Liver (tissue), 9 donors: ENCODE results near the gene SELENOO. TPM values are rescaled to one million over a fixed set of nuclear protein-coding genes. Genes with fewer than 3 reads are reported as not detected.

ENCODE experiments used
- DNase-seq: peaks from one replicate; pipeline ENCODE4 v3.0.0-alpha.2; 2017; ENCODE audit warnings: low spot score
- H3K27ac ChIP-seq, 2 donors: one replicate each; pipeline ENCODE4 v1.7.0; 2013; ENCODE audit warnings: inconsistent platforms in 2 of 2, low read length in 2 of 2, control low read depth in 1 of 2, low read depth in 1 of 2, mild to moderate bottlenecking in 1 of 2
- H3K27me3 ChIP-seq, 4 donors: one replicate each; pipeline versions ENCODE4 v1.6.1 to v1.7.0; 2013; ENCODE audit warnings: low read length in 3 of 4, inconsistent platforms in 1 of 4, mild to moderate bottlenecking in 1 of 4, moderate library complexity in 1 of 4; ENCODE audit not compliant: control insufficient read depth in 4 of 4, insufficient read depth in 4 of 4
- H3K36me3 ChIP-seq, 4 donors: one replicate each; pipeline versions ENCODE4 v1.6.1 to v1.7.0; 2013; ENCODE audit warnings: low read length in 3 of 4, mild to moderate bottlenecking in 3 of 4, low read depth in 1 of 4, moderate library complexity in 1 of 4; ENCODE audit not compliant: control insufficient read depth in 4 of 4, insufficient read depth in 3 of 4
- H3K4me1 ChIP-seq, 4 donors: one replicate each; pipeline versions ENCODE4 v1.6.1 to v1.7.0; 2013; ENCODE audit warnings: low read length in 3 of 4, mild to moderate bottlenecking in 3 of 4, moderate library complexity in 1 of 4; ENCODE audit not compliant: control insufficient read depth in 4 of 4, insufficient read depth in 4 of 4
- H3K4me3 ChIP-seq, 3 donors: one replicate each; pipeline versions ENCODE4 v1.6.1 to v1.7.0; 2013; ENCODE audit warnings: low read length in 3 of 3, control low read depth in 1 of 3, low read depth in 1 of 3, mild to moderate bottlenecking in 1 of 3
- H3K9ac ChIP-seq, 2 donors: one replicate each; pipeline ENCODE4 v1.7.0; 2013; ENCODE audit warnings: low read length in 2 of 2, mild to moderate bottlenecking in 2 of 2, moderate library complexity in 2 of 2, control low read depth in 1 of 2, low read depth in 1 of 2
- H3K9me3 ChIP-seq, 4 donors: one replicate each; pipeline versions ENCODE4 v1.6.1 to v1.7.0; 2013; ENCODE audit warnings: low read length in 3 of 4; ENCODE audit not compliant: control insufficient read depth in 4 of 4
- EGR1 ChIP-seq, 2 donors: IDR thresholded peaks; 2 replicates each; pipeline ENCODE4 v1.6.1; 2016 to 2018; ENCODE audit warnings: antibody characterized with exemption in 2 of 2, low read depth in 2 of 2
- FOXA1 ChIP-seq: IDR thresholded peaks from 2 replicates; pipeline ENCODE4 v1.6.1; 2016; ENCODE audit warnings: antibody characterized with exemption
- FOXA2 ChIP-seq: IDR thresholded peaks from 2 replicates; pipeline ENCODE4 v1.6.1; 2016; ENCODE audit warnings: antibody characterized with exemption
- GABPA ChIP-seq, 2 donors: IDR thresholded peaks in 1 of 2; conservative IDR thresholded peaks in 1 of 2; 2 replicates each; pipeline ENCODE4 v1.6.1; 2016; ENCODE audit warnings: antibody characterized with exemption in 2 of 2, mild to moderate bottlenecking in 1 of 2, moderate library complexity in 1 of 2
- HNF4A ChIP-seq, 2 donors: conservative IDR thresholded peaks; 2 replicates each; pipeline ENCODE4 v1.6.1; 2016; ENCODE audit warnings: antibody characterized with exemption in 2 of 2, mild to moderate bottlenecking in 2 of 2
- HNF4G ChIP-seq: IDR thresholded peaks from 2 replicates; pipeline ENCODE4 v1.6.1; 2016; ENCODE audit warnings: antibody characterized with exemption
- NR2F2 ChIP-seq: IDR thresholded peaks from 2 replicates; pipeline ENCODE4 v1.6.1; 2016; ENCODE audit warnings: antibody characterized with exemption
- RXRA ChIP-seq, 2 donors: IDR thresholded peaks; 2 replicates each; pipeline ENCODE4 v1.6.1; 2017 to 2018; ENCODE audit warnings: antibody characterized with exemption in 2 of 2, mild to moderate bottlenecking in 1 of 2
- TAF1 ChIP-seq: conservative IDR thresholded peaks from 2 replicates; pipeline ENCODE4 v1.6.1; 2016; ENCODE audit warnings: antibody characterized with exemption, mild to moderate bottlenecking
- YY1 ChIP-seq: IDR thresholded peaks from 2 replicates; pipeline ENCODE4 v1.6.1; 2016; ENCODE audit warnings: antibody characterized with exemption, mild to moderate bottlenecking
- WGBS: extraction: QIAGEN DNeasy Blood & Tissue Kit; methylation state at CpG from one replicate; pipeline ENCODE4 v1.1.7; 2013; 5-methylcytosine and 5-hydroxymethylcytosine counted together
- polyA plus RNA-seq, 2 donors: library from polyadenylated mRNA; stranded (reverse) in 1 of 2; unstranded in 1 of 2; fragments of 200-250 nt in 1 of 2; fragments of >200 nt in 1 of 2; fragmentation: Nextera tagmentation in 1 of 2; extraction: Ambion mirVana in 1 of 2; gene quantifications; one replicate each; pipeline versions ENCODE4 v1.2.1 to v1.2.3, GENCODE V29; 2013 to 2015
- total RNA-seq, 2 donors: library from RNA; depleted of rRNA; stranded (reverse); fragments of >200 nt; gene quantifications; one replicate each; pipeline ENCODE4 v1.2.3, GENCODE V29; 2014
- TF ChIP-seq, protein P1 (sequence below): IDR thresholded peaks from 2 replicates; pipeline ENCODE4 v1.6.1; 2016; ENCODE audit warnings: antibody characterized with exemption
- TF ChIP-seq, protein P2 (sequence below): IDR thresholded peaks from 2 replicates; pipeline ENCODE4 v1.6.1; 2016; ENCODE audit warnings: antibody characterized with exemption, mild to moderate bottlenecking
- TF ChIP-seq, protein P3 (sequence below): IDR thresholded peaks from 2 replicates; pipeline ENCODE4 v1.6.1; 2016; ENCODE audit warnings: antibody characterized with exemption
- TF ChIP-seq, protein P4 (sequence below): IDR thresholded peaks from 2 replicates; pipeline ENCODE4 v1.6.1; 2016; ENCODE audit warnings: antibody characterized with exemption
- TF ChIP-seq, protein P5 (sequence below): fragments of 150-350 bp; IDR thresholded peaks from 2 replicates; pipeline ENCODE4 v1.5.1; 2017; ENCODE audit warnings: improper control_type of control experiment, low read depth, low read length; ENCODE audit not compliant: missing input control
- donor health status: healthy.
- donor health status: healthy.
- donor health status: healthy.
- donor health status: healthy.
- donor health status: healthy.

SELENOO gene
- total and polyA plus RNA-seq, 4 donors = 16.4 to 59.2 (median 42.2) TPM

DNA sequence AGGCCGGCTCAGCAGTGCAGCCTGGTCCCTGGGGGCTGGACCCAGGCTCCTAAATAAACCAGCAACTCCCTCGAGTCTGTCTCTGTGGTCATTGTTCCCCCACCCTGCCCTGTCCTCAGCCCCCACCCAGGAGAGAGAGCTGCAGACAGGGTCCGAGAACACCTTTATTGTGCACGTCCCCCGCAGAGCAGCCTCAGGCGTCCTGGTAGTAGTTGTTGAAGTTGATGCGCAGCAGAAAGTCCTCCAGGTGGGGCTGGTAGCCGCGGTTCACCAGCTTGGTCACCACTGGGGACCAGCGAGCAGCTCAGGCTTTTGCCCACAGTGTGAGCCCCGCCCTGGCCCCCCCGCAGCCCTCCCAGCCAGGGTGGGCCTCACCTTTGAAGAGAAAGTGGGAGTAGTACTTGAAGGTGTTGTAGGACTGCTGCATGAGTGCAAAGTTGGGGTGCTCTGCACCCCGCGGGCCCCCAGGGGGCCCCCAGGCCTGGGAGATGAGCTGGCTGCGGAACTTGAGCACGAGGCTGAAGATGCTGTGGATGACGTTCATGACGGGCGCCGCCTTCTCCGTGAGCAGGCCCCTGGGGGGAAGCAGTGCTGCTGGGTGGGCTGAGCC lies 16.8 kb downstream of the SELENOO start:
- no peak overlapping the region for H3K9ac ChIP-seq
- DNase-seq = no peak
- no peak overlapping the region for H3K4me3 ChIP-seq
- H3K27me3 ChIP-seq = no peaks in the 10 kb centered on the region
- TF ChIP-seq, protein P1, sequence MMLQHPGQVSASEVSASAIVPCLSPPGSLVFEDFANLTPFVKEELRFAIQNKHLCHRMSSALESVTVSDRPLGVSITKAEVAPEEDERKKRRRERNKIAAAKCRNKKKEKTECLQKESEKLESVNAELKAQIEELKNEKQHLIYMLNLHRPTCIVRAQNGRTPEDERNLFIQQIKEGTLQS = no peak
- TF ChIP-seq RXRA (IDR thresholded peaks at IDR 0.05) = no peak
- no peak for TF ChIP-seq FOXA1
- no peak for TF ChIP-seq TAF1
- TF ChIP-seq HNF4G = no peak
- TF ChIP-seq, protein P2, sequence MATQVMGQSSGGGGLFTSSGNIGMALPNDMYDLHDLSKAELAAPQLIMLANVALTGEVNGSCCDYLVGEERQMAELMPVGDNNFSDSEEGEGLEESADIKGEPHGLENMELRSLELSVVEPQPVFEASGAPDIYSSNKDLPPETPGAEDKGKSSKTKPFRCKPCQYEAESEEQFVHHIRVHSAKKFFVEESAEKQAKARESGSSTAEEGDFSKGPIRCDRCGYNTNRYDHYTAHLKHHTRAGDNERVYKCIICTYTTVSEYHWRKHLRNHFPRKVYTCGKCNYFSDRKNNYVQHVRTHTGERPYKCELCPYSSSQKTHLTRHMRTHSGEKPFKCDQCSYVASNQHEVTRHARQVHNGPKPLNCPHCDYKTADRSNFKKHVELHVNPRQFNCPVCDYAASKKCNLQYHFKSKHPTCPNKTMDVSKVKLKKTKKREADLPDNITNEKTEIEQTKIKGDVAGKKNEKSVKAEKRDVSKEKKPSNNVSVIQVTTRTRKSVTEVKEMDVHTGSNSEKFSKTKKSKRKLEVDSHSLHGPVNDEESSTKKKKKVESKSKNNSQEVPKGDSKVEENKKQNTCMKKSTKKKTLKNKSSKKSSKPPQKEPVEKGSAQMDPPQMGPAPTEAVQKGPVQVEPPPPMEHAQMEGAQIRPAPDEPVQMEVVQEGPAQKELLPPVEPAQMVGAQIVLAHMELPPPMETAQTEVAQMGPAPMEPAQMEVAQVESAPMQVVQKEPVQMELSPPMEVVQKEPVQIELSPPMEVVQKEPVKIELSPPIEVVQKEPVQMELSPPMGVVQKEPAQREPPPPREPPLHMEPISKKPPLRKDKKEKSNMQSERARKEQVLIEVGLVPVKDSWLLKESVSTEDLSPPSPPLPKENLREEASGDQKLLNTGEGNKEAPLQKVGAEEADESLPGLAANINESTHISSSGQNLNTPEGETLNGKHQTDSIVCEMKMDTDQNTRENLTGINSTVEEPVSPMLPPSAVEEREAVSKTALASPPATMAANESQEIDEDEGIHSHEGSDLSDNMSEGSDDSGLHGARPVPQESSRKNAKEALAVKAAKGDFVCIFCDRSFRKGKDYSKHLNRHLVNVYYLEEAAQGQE = no peak
- no peak for TF ChIP-seq YY1
- TF ChIP-seq HNF4A (conservative IDR thresholded peaks at IDR 0.05) = no peak
- no peaks in the 10 kb centered on the region for H3K9me3 ChIP-seq
- no peak overlapping the region for H3K27ac ChIP-seq
- 87% methylated on average over 21 of the region's 21 CpGs for WGBS
- H3K36me3 ChIP-seq = peaks cover 36 to 76% (median 46%) of the 10 kb centered on the region in 4 donors
- peaks cover 5 to 19% (median 12%) of the 10 kb centered on the region in 4 donors for H3K4me1 ChIP-seq

DNA sequence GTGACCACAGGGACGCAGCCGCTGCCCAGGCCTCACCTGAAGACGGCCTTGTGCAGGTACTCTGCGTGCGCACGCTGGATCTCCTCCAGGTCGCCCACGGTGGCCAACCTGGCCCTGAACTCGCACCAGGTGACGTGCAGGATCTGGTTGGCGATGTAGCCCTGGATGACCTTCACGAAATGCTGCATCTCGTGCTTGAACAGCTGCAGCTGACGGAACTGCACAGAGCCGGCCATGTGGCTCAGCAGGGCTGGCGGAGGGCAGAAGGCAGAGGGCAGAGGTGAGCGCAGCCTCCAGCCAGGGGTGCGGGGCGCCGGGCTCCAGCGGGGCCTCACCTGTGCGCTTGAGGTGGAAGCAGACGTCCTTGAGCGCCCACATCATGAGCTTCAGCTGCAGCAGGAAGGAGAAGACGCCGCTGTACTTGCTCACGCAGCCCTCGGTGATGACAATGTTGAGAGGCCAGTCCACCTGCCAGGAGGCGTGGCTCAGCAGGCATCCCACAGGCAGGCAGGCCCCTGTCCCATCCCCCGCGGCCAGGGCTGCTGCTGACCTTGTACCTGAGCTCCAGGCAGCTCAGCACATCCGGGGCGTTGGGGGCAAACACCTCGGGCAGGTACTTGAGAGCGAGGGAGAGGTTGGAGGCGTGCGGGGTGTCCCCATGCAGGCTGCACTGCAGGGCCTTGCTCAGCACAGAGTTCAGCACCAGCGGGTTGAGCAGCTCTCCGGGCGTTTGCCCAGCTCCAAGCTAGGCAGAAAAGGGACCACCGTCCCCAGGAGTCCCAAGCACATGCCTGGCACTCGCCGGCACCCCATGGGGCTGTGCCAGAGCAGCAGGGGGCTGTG lies 17.6 kb downstream of the SELENOO start:
- TF ChIP-seq, protein P3, sequence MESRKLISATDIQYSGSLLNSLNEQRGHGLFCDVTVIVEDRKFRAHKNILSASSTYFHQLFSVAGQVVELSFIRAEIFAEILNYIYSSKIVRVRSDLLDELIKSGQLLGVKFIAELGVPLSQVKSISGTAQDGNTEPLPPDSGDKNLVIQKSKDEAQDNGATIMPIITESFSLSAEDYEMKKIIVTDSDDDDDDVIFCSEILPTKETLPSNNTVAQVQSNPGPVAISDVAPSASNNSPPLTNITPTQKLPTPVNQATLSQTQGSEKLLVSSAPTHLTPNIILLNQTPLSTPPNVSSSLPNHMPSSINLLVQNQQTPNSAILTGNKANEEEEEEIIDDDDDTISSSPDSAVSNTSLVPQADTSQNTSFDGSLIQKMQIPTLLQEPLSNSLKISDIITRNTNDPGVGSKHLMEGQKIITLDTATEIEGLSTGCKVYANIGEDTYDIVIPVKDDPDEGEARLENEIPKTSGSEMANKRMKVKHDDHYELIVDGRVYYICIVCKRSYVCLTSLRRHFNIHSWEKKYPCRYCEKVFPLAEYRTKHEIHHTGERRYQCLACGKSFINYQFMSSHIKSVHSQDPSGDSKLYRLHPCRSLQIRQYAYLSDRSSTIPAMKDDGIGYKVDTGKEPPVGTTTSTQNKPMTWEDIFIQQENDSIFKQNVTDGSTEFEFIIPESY = no peak
- no peak for TF ChIP-seq NR2F2
- TF ChIP-seq, protein P2 = no peak
- TF ChIP-seq RXRA (IDR thresholded peaks at IDR 0.05) = peak; percentile 26 to 28
- TF ChIP-seq GABPA (IDR thresholded peaks at IDR 0.05 in 1 of 2, conservative IDR thresholded peaks at IDR 0.05 in 1 of 2) = no peak
- TF ChIP-seq HNF4G = no peak
- TF ChIP-seq HNF4A (conservative IDR thresholded peaks at IDR 0.05) = peak in 1 of 2 donors; percentile 23
- TF ChIP-seq EGR1 (IDR thresholded peaks at IDR 0.05; ENCODE audit: low read depth in 2 of 2) = no peak
- TF ChIP-seq, protein P1 = no peak
- no peak for TF ChIP-seq FOXA2
- TF ChIP-seq, protein P4, sequence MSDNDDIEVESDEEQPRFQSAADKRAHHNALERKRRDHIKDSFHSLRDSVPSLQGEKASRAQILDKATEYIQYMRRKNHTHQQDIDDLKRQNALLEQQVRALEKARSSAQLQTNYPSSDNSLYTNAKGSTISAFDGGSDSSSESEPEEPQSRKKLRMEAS = no peak
- no peak for TF ChIP-seq YY1
- TF ChIP-seq, protein P5, sequence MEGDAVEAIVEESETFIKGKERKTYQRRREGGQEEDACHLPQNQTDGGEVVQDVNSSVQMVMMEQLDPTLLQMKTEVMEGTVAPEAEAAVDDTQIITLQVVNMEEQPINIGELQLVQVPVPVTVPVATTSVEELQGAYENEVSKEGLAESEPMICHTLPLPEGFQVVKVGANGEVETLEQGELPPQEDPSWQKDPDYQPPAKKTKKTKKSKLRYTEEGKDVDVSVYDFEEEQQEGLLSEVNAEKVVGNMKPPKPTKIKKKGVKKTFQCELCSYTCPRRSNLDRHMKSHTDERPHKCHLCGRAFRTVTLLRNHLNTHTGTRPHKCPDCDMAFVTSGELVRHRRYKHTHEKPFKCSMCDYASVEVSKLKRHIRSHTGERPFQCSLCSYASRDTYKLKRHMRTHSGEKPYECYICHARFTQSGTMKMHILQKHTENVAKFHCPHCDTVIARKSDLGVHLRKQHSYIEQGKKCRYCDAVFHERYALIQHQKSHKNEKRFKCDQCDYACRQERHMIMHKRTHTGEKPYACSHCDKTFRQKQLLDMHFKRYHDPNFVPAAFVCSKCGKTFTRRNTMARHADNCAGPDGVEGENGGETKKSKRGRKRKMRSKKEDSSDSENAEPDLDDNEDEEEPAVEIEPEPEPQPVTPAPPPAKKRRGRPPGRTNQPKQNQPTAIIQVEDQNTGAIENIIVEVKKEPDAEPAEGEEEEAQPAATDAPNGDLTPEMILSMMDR = no peak
- TF ChIP-seq TAF1 = no peak
- no peak for DNase-seq
- no peaks in the 10 kb centered on the region for H3K9me3 ChIP-seq
- no peak overlapping the region for H3K9ac ChIP-seq
- H3K27ac ChIP-seq = no peak overlapping the region
- H3K4me3 ChIP-seq = no peak overlapping the region
- 74% methylated on average over 43 of the region's 43 CpGs for WGBS
- no peaks in the 10 kb centered on the region for H3K27me3 ChIP-seq
- peaks cover 4 to 16% (median 8%) of the 10 kb centered on the region in 4 donors for H3K4me1 ChIP-seq
- H3K36me3 ChIP-seq = peaks cover 36 to 76% (median 45%) of the 10 kb centered on the region in 4 donors
